A673 (cell line): Measurements from ENCODE around the gene PNLIP. TPM values are rescaled to one million over a fixed set of nuclear protein-coding genes. Genes with fewer than 3 reads are reported as not detected.

ENCODE experiments used
- BruUV-seq: library from RNA; stranded (reverse); fragments of 400-500 nt; replicated peaks from 2 replicates; lab custom pipeline; 2021; lab: Mats Ljungman, UMichigan
- CTCF ChIA-PET: fragments of 300-600 bp; sonication (Branson Sonifier 250); formaldehyde crosslinking; loops from one replicate; lab custom pipeline; 2022; ENCODE audit warnings: antibody characterized with exemption; lab: Charles Lee
- POLR2A ChIA-PET: fragments of 300-600 bp; sonication (Branson Sonifier 250); formaldehyde crosslinking; loops from one replicate; lab custom pipeline; 2022; ENCODE audit warnings: antibody characterized with exemption; ENCODE audit not compliant: low non-redundant PET; lab: Charles Lee
- DNase-seq: peaks from one replicate; pipeline ENCODE4 v3.0.0-alpha.2; 2015; ENCODE audit warnings: low spot score
- H3K27ac ChIP-seq: fragments of 200-600 bp; sonication (generic); 2 replicates; pipeline ENCODE4 v1.5.1; 2016; ENCODE audit warnings: mixed run types, low read depth, mild to moderate bottlenecking, mixed read lengths, antibody characterized with exemption, low read length; ENCODE audit not compliant: poor library complexity, severe bottlenecking
- H3K27me3 ChIP-seq: fragments of 200-600 bp; sonication (generic); replicated peaks from 2 replicates; pipeline ENCODE4 v1.6.1; 2017; ENCODE audit warnings: mixed run types, low read depth, mild to moderate bottlenecking, mixed read lengths, antibody characterized with exemption, low read length; ENCODE audit not compliant: insufficient read depth, poor library complexity
- H3K36me3 ChIP-seq: fragments of 200-600 bp; sonication (generic); 2 replicates; pipeline ENCODE4 v1.6.1; 2016; ENCODE audit warnings: mixed run types, mild to moderate bottlenecking, mixed read lengths, antibody characterized with exemption, low read length; ENCODE audit not compliant: insufficient read depth, poor library complexity, severe bottlenecking
- H3K4me1 ChIP-seq: fragments of 200-600 bp; sonication (generic); 2 replicates; pipeline ENCODE4 v1.6.1; 2017; ENCODE audit warnings: mixed run types, mild to moderate bottlenecking, mixed read lengths, antibody characterized with exemption, low read length; ENCODE audit not compliant: insufficient read depth, poor library complexity, severe bottlenecking
- H3K4me3 ChIP-seq: fragments of 200-600 bp; sonication (generic); 2 replicates; pipeline ENCODE4 v1.5.1; 2016; ENCODE audit warnings: low read depth, mixed run types, mild to moderate bottlenecking, mixed read lengths, low read length; ENCODE audit not compliant: poor library complexity, severe bottlenecking
- H3K9me3 ChIP-seq: fragments of 200-600 bp; sonication (generic); 2 replicates; pipeline ENCODE4 v1.6.1; 2016; ENCODE audit warnings: mixed run types, low read depth, mild to moderate bottlenecking, mixed read lengths, antibody characterized with exemption, low read length; ENCODE audit not compliant: poor library complexity, severe bottlenecking
- CTCF ChIP-seq: fragments of 300-800, 200-600 bp; sonication (generic); conservative IDR thresholded peaks from 2 replicates; pipeline ENCODE4 v1.5.1; 2017; ENCODE audit warnings: low read depth, mild to moderate bottlenecking, antibody characterized with exemption, low read length, moderate library complexity, mixed read lengths
- EZH2 ChIP-seq: fragments of 200-600 bp; sonication (generic); IDR thresholded peaks from 2 replicates; pipeline ENCODE4 v1.6.1; 2017; ENCODE audit warnings: borderline replicate concordance, low read depth, mild to moderate bottlenecking, mixed read lengths, antibody characterized with exemption, low read length; ENCODE audit not compliant: poor library complexity, severe bottlenecking
- intact Hi-C: fragments of 100-400 bp; cut with micrococcal nuclease; formaldehyde crosslinking; loops from one replicate; pipeline ENCODE4 v1.10.0; 2022; ENCODE audit not compliant: unreplicated experiment
- total RNA-seq: library from RNA; stranded (reverse); gene quantifications from 2 replicates; pipeline ENCODE4 v1.2.3, GENCODE V29; 2021

The PNLIP gene
- total RNA-seq, 1 experiment from 2014 or later, result not detected

GRCh38 chr10:116511365-116511764, 34.4 kb upstream of the PNLIP start:
- POLR2A ChIA-PET, result no interaction called here
- BruUV-seq, result no TSS peak
- DNase-seq, result no peak
- no peak; the same call in 1 of the 2 replicates for TF ChIP-seq CTCF
- no peak for TF ChIP-seq EZH2
- Histone ChIP-seq H3K36me3 (no peaks in the 10 kb centered on the region), H3K4me3 (no peak overlapping the region), H3K27me3 (peaks cover 32% of the 10 kb centered on the region), H3K27ac (no peak overlapping the region), H3K4me1 (no peaks in the 10 kb centered on the region), H3K9me3 (no peaks in the 10 kb centered on the region)
- intact Hi-C loops, result no loop called here
- CTCF ChIA-PET, result no interaction called here

- DNase-seq, result peak; percentile 48
- intact Hi-C loops, result no loop called here
- ChIA-PET CTCF (no interaction called here), POLR2A (no interaction called here)
- peaks cover 6% of the 10 kb centered on the region for H3K27me3 ChIP-seq
- H3K4me1 ChIP-seq, result no peaks in the 10 kb centered on the region
- BruUV-seq, result no TSS peak
- TF ChIP-seq EZH2, result no peak
- TF ChIP-seq CTCF, result peak; percentile 83
- H3K4me3 ChIP-seq, result no peak overlapping the region
- H3K36me3 ChIP-seq, result no peaks in the 10 kb centered on the region
- no peak overlapping the region for H3K27ac ChIP-seq
- no peaks in the 10 kb centered on the region for H3K9me3 ChIP-seq
Measured at GRCh38 chr10:116521424-116522290, 24.1 kb upstream of the PNLIP start.

GRCh38 chr10:116522803-116523381, 22.8 kb upstream of the PNLIP start:
- Histone ChIP-seq H3K4me3 (no peak overlapping the region), H3K36me3 (no peaks in the 10 kb centered on the region), H3K9me3 (no peaks in the 10 kb centered on the region), H3K27me3 (peaks cover 6% of the 10 kb centered on the region), H3K4me1 (no peaks in the 10 kb centered on the region), H3K27ac (no peak overlapping the region)
- CTCF ChIA-PET, result no interaction called here
- TF ChIP-seq EZH2, result no peak
- POLR2A ChIA-PET, result no interaction called here
- intact Hi-C loops, result no loop called here
- DNase-seq, result no peak
- no TSS peak for BruUV-seq
